Activated naive CD4-positive, alpha-beta T cell treated with anti-CD3 and anti-CD28 coated beads for 36 hours (primary cell): ENCODE data around the gene TMEM150B. TPM values are rescaled to one million over a fixed set of nuclear protein-coding genes. Genes with fewer than 3 reads are reported as not detected.
"Not testable (repeated sequence)": the region's sequence is repeated elsewhere in the genome, so short reads cannot be mapped to it uniquely, and the experiment has no call there.

Experiments
- CTCF ChIA-PET: fragments of 350-600 bp; sonication (Branson Sonifier 250); formaldehyde crosslinking; loops from one replicate; lab custom pipeline; 2021; ENCODE audit warnings: antibody characterized with exemption; lab: Charles Lee
- DNase-seq: peaks from one replicate; pipeline ENCODE4 v3.0.0-alpha.2; 2020
- H3K27ac Mint-ChIP-seq: one replicate; pipeline ENCODE4 v1.8.0; 2021; ENCODE audit warnings: mild to moderate bottlenecking, mixed read lengths
- H3K27me3 Mint-ChIP-seq: one replicate; pipeline ENCODE4 v1.8.0; 2021; ENCODE audit warnings: low read depth, mixed read lengths
- H3K36me3 Mint-ChIP-seq: one replicate; pipeline ENCODE4 v1.8.0; 2021; ENCODE audit warnings: low read depth, mixed read lengths
- H3K4me1 Mint-ChIP-seq: one replicate; pipeline ENCODE4 v1.8.0; 2021; ENCODE audit warnings: low read depth, mixed read lengths
- H3K4me3 Mint-ChIP-seq: one replicate; pipeline ENCODE4 v1.8.0; 2021; ENCODE audit warnings: mild to moderate bottlenecking, moderate library complexity, mixed read lengths
- H3K9me3 Mint-ChIP-seq: one replicate; pipeline ENCODE4 v1.8.0; 2021; ENCODE audit warnings: mixed read lengths
- intact Hi-C: fragments of 100-400 bp; cut with micrococcal nuclease; formaldehyde crosslinking; loops from one replicate; pipeline ENCODE4 v1.15.1; 2023
- total RNA-seq, 2 experiments: library from RNA; stranded (reverse); gene quantifications; one replicate each; pipeline ENCODE4 v1.2.3, GENCODE V29; 2021

Gene TMEM150B
- total RNA-seq, 2 experiments from 2014 or later, result not detected

- H3K4me3 Mint-ChIP-seq, result peak overlapping the region; percentile 90
- CTCF ChIA-PET, result interaction anchor here (1.4 kb wide), 1 partner anchor 43 kb away, joined by 5 read pairs; the partner anchor contains the start of gene TMEM238
- peaks cover 12% of the 10 kb centered on the region for H3K36me3 Mint-ChIP-seq
- intact Hi-C loops, result no loop called here
- H3K27me3 Mint-ChIP-seq, result no peaks in the 10 kb centered on the region
- peak; percentile 86 for DNase-seq
- H3K27ac Mint-ChIP-seq, result peak overlapping the region; percentile 27
- H3K9me3 Mint-ChIP-seq, result no peaks in the 10 kb centered on the region
- peaks cover 12% of the 10 kb centered on the region for H3K4me1 Mint-ChIP-seq
These were observed 16.0 kb upstream of the TMEM150B start for GRCh38 chr19:55341171-55341588.

GRCh38 chr19:55340784-55341147, 15.6 kb upstream of the TMEM150B start:
- Mint-ChIP-seq H3K9me3 (no peaks in the 10 kb centered on the region), H3K27ac (peak overlapping the region; percentile 3), H3K4me1 (peaks cover 12% of the 10 kb centered on the region), H3K27me3 (no peaks in the 10 kb centered on the region), H3K36me3 (peaks cover 12% of the 10 kb centered on the region), H3K4me3 (peak overlapping the region; percentile 90)
- DNase-seq, result peak; percentile 47
- intact Hi-C loops, result no loop called here
- CTCF ChIA-PET, result interaction anchor here (1.4 kb wide), 1 partner anchor 44 kb away, joined by 5 read pairs; the partner anchor contains the start of gene TMEM238

- peaks cover 12% of the 10 kb centered on the region for H3K4me1 Mint-ChIP-seq
- H3K27ac Mint-ChIP-seq, result peak overlapping the region; percentile 92
- peak overlapping the region; percentile 90 for H3K4me3 Mint-ChIP-seq
- peak; percentile 63 for DNase-seq
- CTCF ChIA-PET, result interaction anchor here (1.0 to 1.4 kb wide), 3 partner anchors 19 to 44 kb away, joined by 3 to 5 read pairs (median 3); partner anchors contain the start of gene TMEM238
- peaks cover 12% of the 10 kb centered on the region for H3K36me3 Mint-ChIP-seq
- intact Hi-C loops, result loop anchor here (1.0 to 5.0 kb wide), 14 partner anchors 14 to 875 kb away; partner anchors contain the start of genes COX6B2, FIZ1, HSPBP1 and ISOC2
- no peaks in the 10 kb centered on the region for H3K27me3 Mint-ChIP-seq
- H3K9me3 Mint-ChIP-seq, result no peaks in the 10 kb centered on the region
These were observed 15.0 kb upstream of the TMEM150B start for GRCh38 chr19:55339889-55340783.

GRCh38 chr19:55339105-55339888, 14.2 kb upstream of the TMEM150B start, which contains the start of gene KMT5C:
Gene KMT5C (plus strand): TSS chr19:55339876. CDS start chr19:55341937, 2,061 bp downstream.
- H3K4me3 Mint-ChIP-seq, result peak within 1 kb of the TSS; percentile 90
- intact Hi-C loops, result loop anchor here (1.0 to 5.0 kb wide), 14 partner anchors 15 to 874 kb away; partner anchors contain the start of genes COX6B2, FIZ1, HSPBP1 and ISOC2
- H3K4me1 Mint-ChIP-seq, result peaks cover 12% of the 10 kb centered on the region
- H3K36me3 Mint-ChIP-seq, result peaks cover 12% of the 10 kb centered on the region
- peak; percentile 100 for DNase-seq
- H3K9me3 Mint-ChIP-seq, result no peaks in the 10 kb centered on the region
- CTCF ChIA-PET, result interaction anchor here (1.0 to 1.8 kb wide), 4 partner anchors 19 to 83 kb away, joined by 3 read pairs; partner anchors contain the start of gene HSPBP1
- H3K27ac Mint-ChIP-seq, result peak within 1 kb of the TSS; percentile 92
- no peaks in the 10 kb centered on the region for H3K27me3 Mint-ChIP-seq

- peaks cover 7% of the 10 kb centered on the region for H3K4me1 Mint-ChIP-seq
- intact Hi-C loops, result loop anchor here (5.0 kb wide), 1 partner anchor 316 kb away; no protein-coding TSS in a partner anchor
- H3K4me3 Mint-ChIP-seq, result no peak overlapping the region
- no peaks in the 10 kb centered on the region for H3K36me3 Mint-ChIP-seq
- no peak overlapping the region for H3K27ac Mint-ChIP-seq
- no peak for DNase-seq
- H3K27me3 Mint-ChIP-seq, result peaks cover 5% of the 10 kb centered on the region
- CTCF ChIA-PET, result interaction anchor here (1.7 kb wide), 1 partner anchor 34 kb away, joined by 5 read pairs; no protein-coding TSS in a partner anchor
- H3K9me3 Mint-ChIP-seq, result no peaks in the 10 kb centered on the region
These were observed 11.0 kb upstream of the TMEM150B start for GRCh38 chr19:55336101-55336500.

- H3K36me3 Mint-ChIP-seq, result no peaks in the 10 kb centered on the region
- no peaks in the 10 kb centered on the region for H3K9me3 Mint-ChIP-seq
- H3K4me3 Mint-ChIP-seq, result no peak overlapping the region
- CTCF ChIA-PET, result no interaction called here
- DNase-seq, result no peak
- no peak overlapping the region for H3K27ac Mint-ChIP-seq
- H3K27me3 Mint-ChIP-seq, result peaks cover 5% of the 10 kb centered on the region
- intact Hi-C loops, result no loop called here
- H3K4me1 Mint-ChIP-seq, result peaks cover 5% of the 10 kb centered on the region
These were observed 8.7 kb upstream of the TMEM150B start for GRCh38 chr19:55333870-55334269.

- H3K4me3 Mint-ChIP-seq, H3K27me3 Mint-ChIP-seq, H3K27ac Mint-ChIP-seq, CTCF ChIA-PET, H3K36me3 Mint-ChIP-seq, intact Hi-C loops, H3K9me3 Mint-ChIP-seq, DNase-seq, H3K4me1 Mint-ChIP-seq: not testable (repeated sequence)
These were observed 4.7 kb upstream of the TMEM150B start for GRCh38 chr19:55329791-55330190.

GRCh38 chr19:55328774-55329318, 3.7 kb upstream of the TMEM150B start:
- H3K9me3 Mint-ChIP-seq, intact Hi-C loops, H3K36me3 Mint-ChIP-seq, H3K27ac Mint-ChIP-seq, H3K4me3 Mint-ChIP-seq, DNase-seq, H3K4me1 Mint-ChIP-seq, H3K27me3 Mint-ChIP-seq: not testable (repeated sequence)
- CTCF ChIA-PET, result interaction anchor here (0.7 kb wide), 1 partner anchor 91 kb away, joined by 7 read pairs; no protein-coding TSS in a partner anchor

- no peaks in the 10 kb centered on the region for H3K9me3 Mint-ChIP-seq
- intact Hi-C loops, result no loop called here
- CTCF ChIA-PET, result no interaction called here
- H3K4me1 Mint-ChIP-seq, result no peaks in the 10 kb centered on the region
- no peak overlapping the region for H3K27ac Mint-ChIP-seq
- H3K36me3 Mint-ChIP-seq, result no peaks in the 10 kb centered on the region
- no peak for DNase-seq
- H3K4me3 Mint-ChIP-seq, result no peak overlapping the region
- peaks cover 6% of the 10 kb centered on the region for H3K27me3 Mint-ChIP-seq
These were observed 479 bp downstream of the TMEM150B start for GRCh38 chr19:55324662-55325061.

GRCh38 chr19:55322204-55322885, 2.8 kb downstream of the TMEM150B start:
- Mint-ChIP-seq H3K27me3 (peaks cover 6% of the 10 kb centered on the region), H3K4me1 (no peaks in the 10 kb centered on the region), H3K27ac (no peak overlapping the region), H3K9me3 (no peaks in the 10 kb centered on the region), H3K4me3 (no peak overlapping the region), H3K36me3 (no peaks in the 10 kb centered on the region)
- CTCF ChIA-PET, result interaction anchor here (0.6 to 2.4 kb wide), 2 partner anchors 20 to 46 kb away, joined by 3 to 7 read pairs; no protein-coding TSS in a partner anchor
- no peak for DNase-seq
- intact Hi-C loops, result no loop called here

- H3K27me3 Mint-ChIP-seq, result peaks cover 6% of the 10 kb centered on the region
- intact Hi-C loops, result no loop called here
- DNase-seq, result no peak
- no peak overlapping the region for H3K4me3 Mint-ChIP-seq
- no peaks in the 10 kb centered on the region for H3K36me3 Mint-ChIP-seq
- no peak overlapping the region for H3K27ac Mint-ChIP-seq
- CTCF ChIA-PET, result interaction anchor here (0.6 to 2.4 kb wide), 3 partner anchors 20 to 47 kb away, joined by 3 to 7 read pairs (median 3); no protein-coding TSS in a partner anchor
- no peaks in the 10 kb centered on the region for H3K4me1 Mint-ChIP-seq
- no peaks in the 10 kb centered on the region for H3K9me3 Mint-ChIP-seq
These were observed 3.5 kb downstream of the TMEM150B start for GRCh38 chr19:55321466-55322137.
